HepG2 (cell line): Measurements from ENCODE around the gene CCDC33. TPM values are rescaled to one million over a fixed set of nuclear protein-coding genes. Genes with fewer than 3 reads are reported as not detected.

Source experiments
- CREM ChIP-seq, 2 experiments: sonication (generic) in 1 of 2; formaldehyde crosslinking in 1 of 2; IDR thresholded peaks; 2 replicates each; pipeline versions ENCODE4 v1.4.0 to v1.6.1; 2016 to 2020; ENCODE audit warnings: antibody characterized with exemption in 1 of 2, mild to moderate bottlenecking in 1 of 2, missing genetic modification reagents in 1 of 2
- HMGXB3 ChIP-seq: sonication (generic); formaldehyde crosslinking; IDR thresholded peaks from 2 replicates; pipeline ENCODE4 v1.4.0; 2020; ENCODE audit warnings: missing genetic modification reagents, borderline replicate concordance
- KAT7 ChIP-seq: IDR thresholded peaks from 2 replicates; pipeline ENCODE4 v1.6.1; 2018; ENCODE audit warnings: borderline replicate concordance, missing compliant biosample characterization
- RBFOX2 ChIP-seq: fragments of 200-400 bp; formaldehyde crosslinking; IDR thresholded peaks from 2 replicates; pipeline ENCODE4 v1.6.1; 2017; ENCODE audit warnings: low read depth, mild to moderate bottlenecking, low read length
- ZBED4 ChIP-seq: sonication (generic); formaldehyde crosslinking; IDR thresholded peaks from 2 replicates; pipeline ENCODE4 v1.4.0; 2020; ENCODE audit warnings: missing genetic modification reagents, borderline replicate concordance
- ZNF574 ChIP-seq: sonication (generic); formaldehyde crosslinking; IDR thresholded peaks from 2 replicates; pipeline ENCODE4 v1.4.0; 2020; ENCODE audit warnings: missing genetic modification reagents
- ZNF614 ChIP-seq: IDR thresholded peaks from 2 replicates; pipeline ENCODE4 v1.6.1; 2018; ENCODE audit warnings: missing biosample characterization, missing genetic modification reagents, inconsistent platforms, borderline replicate concordance
- ZNF615 ChIP-seq: sonication (generic); formaldehyde crosslinking; IDR thresholded peaks from 2 replicates; pipeline ENCODE4 v1.5.0; 2020; ENCODE audit warnings: mild to moderate bottlenecking, missing genetic modification reagents, borderline replicate concordance
- polyA plus RNA-seq, 8 experiments: library from polyadenylated mRNA; depleted of rRNA in 3 of 8; stranded (reverse) in 7 of 8; unstranded in 1 of 8; fragments of >200 nt; fragmentation: Illumina TruSeq in 4 of 8; extraction: Trizol in 4 of 8; gene quantifications; 2 replicates each; pipeline versions ENCODE4 v1.2.1 to v1.2.3, GENCODE V29; 2011 to 2016; ENCODE audit warnings: low read depth in 4 of 8, missing spikeins in 1 of 8, mixed read lengths in 1 of 8; ENCODE audit not compliant: insufficient read depth in 1 of 8
- total RNA-seq, 5 experiments: library from RNA; depleted of rRNA; stranded (reverse); fragments of >200 nt; fragmentation: Illumina TruSeq; extraction: Trizol; gene quantifications; 2 replicates each; pipeline ENCODE4 v1.2.3, GENCODE V29; 2016; ENCODE audit warnings: low read depth in 1 of 5

CCDC33 gene
- total and polyA plus RNA-seq, 2 of the 13 experiments (the other 11 are each of a cell fraction or from before 2014, with no cell fraction given) = 0.30 TPM; not detected in 1

- TF ChIP-seq ZNF574 (CRISPR knock-in tag) (no peak), KAT7 (CRISPR knock-in tag) (no peak), RBFOX2 (no peak), ZBED4 (CRISPR knock-in tag) (no peak), HMGXB3 (CRISPR knock-in tag) (no peak), ZNF614 (CRISPR knock-in tag) (no peak), CREM (IDR thresholded peaks at IDR 0.05) (no peak), CREM (CRISPR knock-in tag; IDR thresholded peaks at IDR 0.05) (no peak), ZNF615 (no peak)
These were observed 9.3 kb downstream of the CCDC33 start (continued) for GRCh38 chr15:74245342-74245931.
